Astrocyte (in vitro differentiated cells and primary cell): ENCODE results near the gene PARVB. TPM values are rescaled to one million over a fixed set of nuclear protein-coding genes. Genes with fewer than 3 reads are reported as not detected.

Experiments
- DNase-seq: peaks from one replicate; pipeline ENCODE4 v3.0.0-alpha.2; 2010; ENCODE audit warnings: low read depth
- FAIRE-seq: peaks from 2 replicates; lab custom pipeline; 2011; peaks lifted over from hg19 to GRCh38; lab: Jason Lieb, UNC
- H2AFZ ChIP-seq: 2 replicates; pipeline ENCODE4 v1.6.0; 2012; ENCODE audit warnings: low read depth, low read length, inconsistent platforms
- H3K27ac ChIP-seq: 2 replicates; pipeline ENCODE4 v1.5.1; 2011; ENCODE audit warnings: low read depth, low read length, inconsistent platforms
- H3K27me3 ChIP-seq: 2 replicates; pipeline ENCODE4 v1.6.0; 2011; ENCODE audit warnings: low read length, inconsistent platforms; ENCODE audit not compliant: insufficient read depth
- H3K36me3 ChIP-seq: 2 replicates; pipeline ENCODE4 v1.5.1; 2011; ENCODE audit warnings: low read length, inconsistent platforms; ENCODE audit not compliant: insufficient read depth
- H3K4me1 ChIP-seq: 2 replicates; pipeline ENCODE4 v1.5.1; 2011; ENCODE audit warnings: low read length, inconsistent platforms; ENCODE audit not compliant: insufficient read depth
- H3K4me2 ChIP-seq: 2 replicates; pipeline ENCODE4 v1.6.0; 2012; ENCODE audit warnings: low read length, inconsistent platforms
- H3K4me3 ChIP-seq: 2 replicates; pipeline ENCODE4 v1.5.1; 2011; ENCODE audit warnings: low read depth, mild to moderate bottlenecking, low read length, inconsistent platforms; ENCODE audit not compliant: insufficient read depth
- H3K79me2 ChIP-seq: 2 replicates; pipeline ENCODE4 v1.6.0; 2012; ENCODE audit warnings: mild to moderate bottlenecking, low read length, inconsistent platforms; ENCODE audit not compliant: insufficient read depth
- H3K9ac ChIP-seq: 2 replicates; pipeline ENCODE4 v1.6.0; 2012; ENCODE audit warnings: mild to moderate bottlenecking, low read length, inconsistent platforms
- H3K9me3 ChIP-seq: 2 replicates; pipeline ENCODE4 v1.5.1; 2012; ENCODE audit warnings: low read depth, mild to moderate bottlenecking, low read length, inconsistent platforms; ENCODE audit not compliant: insufficient read depth
- H4K20me1 ChIP-seq: 2 replicates; pipeline ENCODE4 v1.6.0; 2012; ENCODE audit warnings: low read length, inconsistent platforms; ENCODE audit not compliant: insufficient read depth
- H3K27ac Mint-ChIP-seq: one replicate; pipeline ENCODE4 v1.8.0; 2021; ENCODE audit warnings: mild to moderate bottlenecking, mixed read lengths; ENCODE audit not compliant: unreplicated experiment
- H3K27me3 Mint-ChIP-seq: one replicate; pipeline ENCODE4 v1.8.0; 2021; ENCODE audit warnings: low read depth, mixed read lengths; ENCODE audit not compliant: unreplicated experiment
- H3K36me3 Mint-ChIP-seq: one replicate; pipeline ENCODE4 v1.8.0; 2021; ENCODE audit warnings: low read depth, mixed read lengths; ENCODE audit not compliant: unreplicated experiment
- H3K4me1 Mint-ChIP-seq: one replicate; pipeline ENCODE4 v1.8.0; 2021; ENCODE audit warnings: low read depth, mixed read lengths; ENCODE audit not compliant: unreplicated experiment
- H3K4me3 Mint-ChIP-seq: one replicate; pipeline ENCODE4 v1.8.0; 2021; ENCODE audit warnings: mild to moderate bottlenecking, moderate library complexity, mixed read lengths; ENCODE audit not compliant: unreplicated experiment
- H3K9me3 Mint-ChIP-seq: one replicate; pipeline ENCODE4 v1.8.0; 2021; ENCODE audit warnings: mild to moderate bottlenecking, mixed read lengths; ENCODE audit not compliant: unreplicated experiment
- CTCF ChIP-seq: IDR thresholded peaks from 2 replicates; pipeline ENCODE4 v1.5.1; 2011; ENCODE audit warnings: low read depth, mild to moderate bottlenecking, inconsistent platforms, low read length, moderate library complexity; ENCODE audit not compliant: insufficient read depth
- EZH2 ChIP-seq: IDR thresholded peaks from 2 replicates; pipeline ENCODE4 v1.6.1; 2012; ENCODE audit warnings: mild to moderate bottlenecking, low read length, inconsistent platforms; ENCODE audit not compliant: insufficient read depth
- total RNA-seq: library from RNA; stranded (reverse); gene quantifications from 2 replicates; pipeline ENCODE4 v1.2.1, GENCODE V29; 2021

Gene PARVB
- total RNA-seq, 1 donor from 2014 or later, result 22.0 TPM

- Mint-ChIP-seq H3K4me1 (peaks cover 13% of the 10 kb centered on the region), H3K9me3 (no peaks in the 10 kb centered on the region), H3K4me3 (no peak overlapping the region), H3K27ac (no peak overlapping the region), H3K36me3 (no peaks in the 10 kb centered on the region), H3K27me3 (peaks cover 19% of the 10 kb centered on the region)
- H3K4me1 ChIP-seq, result no peaks in the 10 kb centered on the region
- H2AFZ ChIP-seq, result no peak overlapping the region
- FAIRE-seq, result no peak
- H3K9ac ChIP-seq, result no peak overlapping the region
- H3K79me2 ChIP-seq, result no peaks in the 10 kb centered on the region
- H3K27me3 ChIP-seq, result peaks cover 24% of the 10 kb centered on the region
- no peak overlapping the region for H3K4me2 ChIP-seq
- TF ChIP-seq EZH2 (no peak), CTCF (no peak)
- no peaks in the 10 kb centered on the region for H3K36me3 ChIP-seq
- no peak for DNase-seq
- no peaks in the 10 kb centered on the region for H4K20me1 ChIP-seq
- no peaks in the 10 kb centered on the region for H3K9me3 ChIP-seq
- no peak overlapping the region for H3K4me3 ChIP-seq
- H3K27ac ChIP-seq, result no peak overlapping the region
Measured at GRCh38 chr22:44181912-44182587, 157.9 kb downstream of the PARVB start.

GRCh38 chr22:44182588-44183286, 158.6 kb downstream of the PARVB start:
- Histone ChIP-seq H3K4me1 (no peaks in the 10 kb centered on the region), H4K20me1 (no peaks in the 10 kb centered on the region), H3K27ac (no peak overlapping the region), H3K79me2 (no peaks in the 10 kb centered on the region), H3K36me3 (no peaks in the 10 kb centered on the region), H3K4me3 (no peak overlapping the region), H3K9me3 (no peaks in the 10 kb centered on the region), H3K4me2 (no peak overlapping the region), H2AFZ (no peak overlapping the region), H3K27me3 (peaks cover 24% of the 10 kb centered on the region), H3K9ac (no peak overlapping the region)
- H3K27me3 Mint-ChIP-seq, result peaks cover 21% of the 10 kb centered on the region
- peaks cover 3% of the 10 kb centered on the region for H3K36me3 Mint-ChIP-seq
- no peak overlapping the region for H3K27ac Mint-ChIP-seq
- no peak for TF ChIP-seq CTCF
- TF ChIP-seq EZH2, result no peak
- FAIRE-seq (no peak), DNase-seq (no peak)
- no peaks in the 10 kb centered on the region for H3K9me3 Mint-ChIP-seq
- peaks cover 13% of the 10 kb centered on the region for H3K4me1 Mint-ChIP-seq
- no peak overlapping the region for H3K4me3 Mint-ChIP-seq

GRCh38 chr22:44183287-44183588, 159.1 kb downstream of the PARVB start:
- Histone ChIP-seq H3K9me3 (no peaks in the 10 kb centered on the region), H3K79me2 (no peaks in the 10 kb centered on the region), H4K20me1 (no peaks in the 10 kb centered on the region), H3K27me3 (peaks cover 24% of the 10 kb centered on the region), H3K36me3 (no peaks in the 10 kb centered on the region), H3K27ac (no peak overlapping the region), H3K9ac (no peak overlapping the region), H3K4me2 (no peak overlapping the region), H2AFZ (no peak overlapping the region), H3K4me3 (no peak overlapping the region), H3K4me1 (no peaks in the 10 kb centered on the region)
- Mint-ChIP-seq H3K9me3 (no peaks in the 10 kb centered on the region), H3K27me3 (peaks cover 21% of the 10 kb centered on the region), H3K36me3 (peaks cover 3% of the 10 kb centered on the region), H3K27ac (no peak overlapping the region), H3K4me1 (peaks cover 11% of the 10 kb centered on the region), H3K4me3 (no peak overlapping the region)
- DNase-seq, result no peak
- no peak for TF ChIP-seq CTCF
- no peak for TF ChIP-seq EZH2
- no peak for FAIRE-seq
